GM06990 (cell line): ENCODE measurements around the gene FNDC3B.

ENCODE experiments used
- DNase-seq: peaks from one replicate; pipeline ENCODE4 v3.0.0-alpha.2; 2011; ENCODE audit not compliant: insufficient read length; ENCODE audit errors: extremely low read depth
- H3K27me3 ChIP-seq: replicated peaks from 2 replicates; pipeline ENCODE4 v1.6.0; 2011; ENCODE audit warnings: low read length; ENCODE audit not compliant: control insufficient read depth, insufficient read depth
- H3K36me3 ChIP-seq: 2 replicates; pipeline ENCODE4 v1.5.1; 2011; ENCODE audit warnings: low read length; ENCODE audit not compliant: control insufficient read depth, insufficient read depth
- H3K4me3 ChIP-seq: replicated peaks from 2 replicates; pipeline ENCODE4 v1.5.1; 2011; ENCODE audit warnings: low read depth, mild to moderate bottlenecking, control low read depth, low read length
- CTCF ChIP-seq: IDR thresholded peaks from 2 replicates; pipeline ENCODE4 v1.5.1; 2011; ENCODE audit warnings: low read length, control low read depth, mild to moderate bottlenecking, inconsistent platforms; ENCODE audit not compliant: insufficient read depth, poor library complexity, severe bottlenecking

The FNDC3B gene

GRCh38 chr3:172282850-172283249, 243.5 kb downstream of the FNDC3B start:
- TF ChIP-seq CTCF: no peak
- Histone ChIP-seq H3K4me3 (no peak overlapping the region), H3K27me3 (no peaks in the 10 kb centered on the region), H3K36me3 (peaks cover 1% of the 10 kb centered on the region; the same call in 1 of the 2 replicates)
- DNase-seq: no peak

GRCh38 chr3:172283841-172284357, 244.5 kb downstream of the FNDC3B start:
- no peak for DNase-seq
- H3K4me3 ChIP-seq: no peak overlapping the region
- TF ChIP-seq CTCF: no peak
- no peaks in the 10 kb centered on the region for H3K27me3 ChIP-seq
- peaks cover 1% of the 10 kb centered on the region; the same call in 1 of the 2 replicates for H3K36me3 ChIP-seq

GRCh38 chr3:172285844-172286243, 246.5 kb downstream of the FNDC3B start:
- DNase-seq: no peak
- H3K36me3 ChIP-seq: peaks cover 1% of the 10 kb centered on the region; the same call in 1 of the 2 replicates

GRCh38 chr3:172286548-172287148, 247.3 kb downstream of the FNDC3B start:
- no peaks in the 10 kb centered on the region for H3K27me3 ChIP-seq
- H3K4me3 ChIP-seq: no peak overlapping the region
- H3K36me3 ChIP-seq: peaks cover 1% of the 10 kb centered on the region; the same call in 1 of the 2 replicates
- no peak for TF ChIP-seq CTCF
- no peak for DNase-seq

More at GRCh38 chr3:172285844-172286243, 246.5 kb downstream of the FNDC3B start:
- no peak for TF ChIP-seq CTCF
- no peak overlapping the region for H3K4me3 ChIP-seq
- H3K27me3 ChIP-seq: no peaks in the 10 kb centered on the region

- H3K27me3 ChIP-seq: no peaks in the 10 kb centered on the region
- DNase-seq: no peak
- TF ChIP-seq CTCF: no peak
- H3K4me3 ChIP-seq: no peak overlapping the region
- H3K36me3 ChIP-seq: peaks cover 1% of the 10 kb centered on the region; the same call in 1 of the 2 replicates
These were observed 248.6 kb downstream of the FNDC3B start for GRCh38 chr3:172287937-172288477.
